GM19240 (cell line): Measurements from ENCODE around the gene SDF4.

Experiments used
- DNase-seq: peaks from one replicate; pipeline ENCODE4 v3.0.0; 2011; ENCODE audit warnings: low spot score; ENCODE audit not compliant: insufficient read length

SDF4 gene

GRCh38 chr1:1231400-1232207 is at the start of gene SDF4:
SDF4 (minus strand) TSS chr1:1232001; CDS start chr1:1228772, 3,229 bp downstream.
- peak; percentile 100 for DNase-seq

- DNase-seq: no peak
Measured at GRCh38 chr1:1280782-1281481, 49.1 kb upstream of the SDF4 start.

GRCh38 chr1:1279028-1279427 is 47.2 kb upstream of the SDF4 start:
- DNase-seq: no peak

GRCh38 chr1:1278620-1279019 is 46.8 kb upstream of the SDF4 start:
- DNase-seq: no peak

- DNase-seq: no peak
Measured at GRCh38 chr1:1275836-1276235, 44.0 kb upstream of the SDF4 start.

GRCh38 chr1:1274931-1275431 is 43.2 kb upstream of the SDF4 start:
- no peak for DNase-seq

GRCh38 chr1:1274299-1274930 is 42.6 kb upstream of the SDF4 start:
- no peak for DNase-seq

- DNase-seq: peak; percentile 98
Measured at GRCh38 chr1:1273512-1274298, 41.9 kb upstream of the SDF4 start, which contains the start of gene UBE2J2. UBE2J2 (minus strand) TSS chr1:1273854; CDS start chr1:1267992, 5,862 bp downstream.

GRCh38 chr1:1273209-1273511 is 41.4 kb upstream of the SDF4 start:
- no peak for DNase-seq

- DNase-seq: no peak
Measured at GRCh38 chr1:1272341-1273208, 40.8 kb upstream of the SDF4 start.

GRCh38 chr1:1270813-1271212 is 39.0 kb upstream of the SDF4 start:
- no peak for DNase-seq

- no peak for DNase-seq
Measured at GRCh38 chr1:1268284-1268682, 36.5 kb upstream of the SDF4 start.

- no peak for DNase-seq
Measured at GRCh38 chr1:1267488-1268283, 35.9 kb upstream of the SDF4 start.

- DNase-seq: no peak
Measured at GRCh38 chr1:1264868-1265272, 33.1 kb upstream of the SDF4 start.

- DNase-seq: no peak
Measured at GRCh38 chr1:1264026-1264425, 32.2 kb upstream of the SDF4 start.

- DNase-seq: no peak
Measured at GRCh38 chr1:1262758-1263157, 31.0 kb upstream of the SDF4 start.

- DNase-seq: no peak
Measured at GRCh38 chr1:1262071-1262470, 30.3 kb upstream of the SDF4 start.

- no peak for DNase-seq
Measured at GRCh38 chr1:1260843-1261560, 29.2 kb upstream of the SDF4 start.
